Lower lobe of right lung (tissue), 2 donors: ENCODE data around the gene TFPI. TPM values are rescaled to one million over a fixed set of nuclear protein-coding genes. Genes with fewer than 3 reads are reported as not detected.

Experiments
- ATAC-seq, 2 donors: fragments of 200-7000 bp; cut with Tn5 transposase; one replicate each; pipeline ENCODE4 v1.9.1; 2020 to 2022; ENCODE audit warnings: mild to moderate bottlenecking in 2 of 2, moderate library complexity in 2 of 2
- DNase-seq: peaks from one replicate; pipeline ENCODE4 v3.0.0-alpha.2; 2020
- H3K27ac ChIP-seq: fragments of 200-600 bp; one replicate; pipeline ENCODE4 v1.8.0; 2022
- H3K27me3 ChIP-seq: fragments of 200-600 bp; one replicate; pipeline ENCODE4 v1.8.0; 2022; ENCODE audit warnings: low read depth
- H3K36me3 ChIP-seq: fragments of 200-600 bp; one replicate; pipeline ENCODE4 v1.8.0; 2022; ENCODE audit warnings: mild to moderate bottlenecking
- H3K4me1 ChIP-seq: fragments of 200-600 bp; one replicate; pipeline ENCODE4 v1.8.0; 2022
- H3K4me3 ChIP-seq: fragments of 200-600 bp; one replicate; pipeline ENCODE4 v1.8.0; 2022; ENCODE audit warnings: mild to moderate bottlenecking
- H3K9me3 ChIP-seq: fragments of 200-600 bp; one replicate; pipeline ENCODE4 v1.8.0; 2022
- intact Hi-C: fragments of 100-400 bp; cut with DNase I; formaldehyde crosslinking; loops from one replicate; pipeline ENCODE4 v1.11.0; 2022
- total RNA-seq: library from RNA; stranded (reverse); fragmentation: NEBNext Ultra II Directional; extraction: Animal tissue kit (Norgen Biotek cat#: 25700); gene quantifications from one replicate; pipeline ENCODE4 v1.2.1, GENCODE V29; 2021
- TF ChIP-seq, protein P1 (sequence below): fragments of 200-600 bp; IDR thresholded peaks from one replicate; pipeline ENCODE4 v1.8.0; 2022; ENCODE audit warnings: antibody characterized with exemption, mild to moderate bottlenecking
- donor health status: DM: no; HTN: yes; CAD: no; lungs with severe emphysema.

Gene TFPI
- total RNA-seq, 1 donor from 2014 or later: 311 TPM

DNA sequence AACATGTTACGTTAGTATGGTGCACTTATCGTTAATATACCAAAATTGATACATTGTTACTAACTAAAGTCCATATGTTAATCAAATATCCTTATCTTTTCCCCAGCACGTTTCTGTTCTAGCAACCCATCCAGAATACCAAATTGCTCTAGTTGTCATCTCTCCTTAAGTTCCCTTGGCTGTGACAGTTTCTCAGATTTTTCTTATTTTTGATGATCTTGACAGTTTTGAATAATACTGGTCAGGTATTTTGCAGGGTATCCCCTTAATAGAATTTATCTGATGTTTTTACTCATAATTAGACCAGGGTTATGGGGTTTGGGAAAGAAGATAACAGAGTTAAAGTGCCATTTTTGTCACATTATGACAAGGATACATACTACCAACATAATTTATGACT is 47.8 kb downstream of the TFPI start:
- Histone ChIP-seq H3K36me3 (no peaks in the 10 kb centered on the region), H3K4me1 (peaks cover 27% of the 10 kb centered on the region), H3K9me3 (peaks cover 15% of the 10 kb centered on the region), H3K4me3 (no peak overlapping the region), H3K27me3 (no peaks in the 10 kb centered on the region), H3K27ac (no peak overlapping the region)
- TF ChIP-seq, protein P1, sequence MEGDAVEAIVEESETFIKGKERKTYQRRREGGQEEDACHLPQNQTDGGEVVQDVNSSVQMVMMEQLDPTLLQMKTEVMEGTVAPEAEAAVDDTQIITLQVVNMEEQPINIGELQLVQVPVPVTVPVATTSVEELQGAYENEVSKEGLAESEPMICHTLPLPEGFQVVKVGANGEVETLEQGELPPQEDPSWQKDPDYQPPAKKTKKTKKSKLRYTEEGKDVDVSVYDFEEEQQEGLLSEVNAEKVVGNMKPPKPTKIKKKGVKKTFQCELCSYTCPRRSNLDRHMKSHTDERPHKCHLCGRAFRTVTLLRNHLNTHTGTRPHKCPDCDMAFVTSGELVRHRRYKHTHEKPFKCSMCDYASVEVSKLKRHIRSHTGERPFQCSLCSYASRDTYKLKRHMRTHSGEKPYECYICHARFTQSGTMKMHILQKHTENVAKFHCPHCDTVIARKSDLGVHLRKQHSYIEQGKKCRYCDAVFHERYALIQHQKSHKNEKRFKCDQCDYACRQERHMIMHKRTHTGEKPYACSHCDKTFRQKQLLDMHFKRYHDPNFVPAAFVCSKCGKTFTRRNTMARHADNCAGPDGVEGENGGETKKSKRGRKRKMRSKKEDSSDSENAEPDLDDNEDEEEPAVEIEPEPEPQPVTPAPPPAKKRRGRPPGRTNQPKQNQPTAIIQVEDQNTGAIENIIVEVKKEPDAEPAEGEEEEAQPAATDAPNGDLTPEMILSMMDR: no peak
- no peak for DNase-seq
- no peak for ATAC-seq
- intact Hi-C loops: no loop called here

DNA sequence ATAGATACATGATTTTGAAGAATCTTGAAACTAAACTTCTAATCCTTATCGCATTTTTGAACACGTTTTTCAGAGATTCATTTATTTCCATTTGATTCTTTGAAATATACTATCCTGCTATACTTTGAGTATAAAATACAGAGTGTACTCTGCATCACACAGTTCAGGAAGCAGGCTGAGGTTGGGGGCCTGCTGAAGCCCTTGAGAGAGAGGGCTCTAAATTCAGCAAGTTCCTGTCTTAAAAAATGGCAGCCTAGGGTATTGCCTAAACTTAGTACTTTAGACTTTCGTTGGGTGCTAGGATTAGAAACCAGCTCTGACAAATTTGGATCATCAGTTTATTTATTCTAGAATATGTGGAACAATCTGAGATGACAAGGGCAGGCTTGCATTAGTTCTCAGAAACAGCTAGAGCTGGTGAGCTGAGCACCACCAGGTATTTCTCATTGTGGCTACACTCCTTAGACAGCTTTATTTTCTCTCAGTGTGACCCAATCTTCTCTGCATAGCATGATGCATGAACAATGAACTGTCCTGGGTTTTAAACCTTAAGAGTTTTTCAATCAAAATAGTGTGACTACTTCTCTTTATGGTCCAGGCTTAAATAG is 49.1 kb downstream of the TFPI start:
- Histone ChIP-seq H3K27me3 (no peaks in the 10 kb centered on the region), H3K36me3 (no peaks in the 10 kb centered on the region), H3K4me1 (peaks cover 30% of the 10 kb centered on the region), H3K9me3 (peaks cover 15% of the 10 kb centered on the region), H3K4me3 (no peak overlapping the region), H3K27ac (no peak overlapping the region)
- ATAC-seq: peak in 1 of 2 donors; percentile 28
- TF ChIP-seq, protein P1: no peak
- intact Hi-C loops: no loop called here
- DNase-seq: no peak

DNA sequence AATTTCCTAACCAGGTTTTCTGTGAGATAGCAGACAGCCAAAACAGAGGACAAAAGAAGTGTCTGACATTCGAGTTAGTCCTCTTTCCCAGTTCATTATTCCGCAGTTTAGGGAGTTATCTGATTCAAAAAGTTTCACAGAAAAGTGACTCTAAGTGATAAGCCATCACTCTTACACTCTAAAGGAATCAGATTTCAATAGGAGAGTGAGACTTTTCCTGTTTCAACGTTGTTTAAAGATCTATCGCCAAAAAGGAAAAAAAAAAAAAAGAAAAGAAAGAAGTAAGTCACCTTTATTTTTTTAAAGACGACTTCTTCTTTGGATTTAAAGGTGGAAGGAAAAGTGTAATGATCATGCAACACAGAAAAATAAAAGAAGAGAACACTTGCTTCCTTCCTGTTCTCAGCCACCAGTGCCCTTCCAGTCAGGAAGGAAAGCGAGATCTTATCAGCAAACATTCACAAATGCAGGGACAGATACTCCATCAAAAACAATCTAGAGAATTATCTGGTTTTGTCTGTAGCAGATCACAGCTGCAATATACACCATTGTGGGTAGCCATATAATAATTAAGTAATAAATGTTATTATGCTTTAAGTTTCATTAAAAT is 49.8 kb downstream of the TFPI start:
- Histone ChIP-seq H3K4me1 (peaks cover 30% of the 10 kb centered on the region), H3K27ac (no peak overlapping the region), H3K9me3 (peaks cover 15% of the 10 kb centered on the region), H3K27me3 (no peaks in the 10 kb centered on the region), H3K4me3 (no peak overlapping the region), H3K36me3 (no peaks in the 10 kb centered on the region)
- intact Hi-C loops: loop anchor here (5.0 kb wide), 1 partner anchor 73 kb away; no protein-coding TSS in a partner anchor
- no peak for DNase-seq
- TF ChIP-seq, protein P1: no peak
- ATAC-seq: no peak

DNA sequence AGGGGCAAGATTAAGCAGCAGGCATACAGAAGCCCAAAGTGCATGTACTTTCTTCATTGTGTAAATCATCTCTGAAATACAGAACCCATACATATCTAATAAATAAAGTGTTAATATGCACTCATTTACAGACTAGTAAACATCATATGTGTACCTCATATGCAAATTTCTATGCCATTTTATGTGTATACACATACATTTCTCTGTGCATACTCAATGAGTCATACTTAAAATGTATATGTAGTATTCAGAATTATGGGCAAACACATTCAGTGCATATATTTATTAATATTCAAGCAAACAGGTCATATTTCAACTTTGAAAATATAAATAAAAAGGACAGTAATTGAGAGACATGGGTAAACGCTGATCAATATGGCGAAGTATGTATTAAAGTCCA is 50.5 kb downstream of the TFPI start:
- Histone ChIP-seq H3K4me1 (peaks cover 30% of the 10 kb centered on the region), H3K27ac (no peak overlapping the region), H3K4me3 (no peak overlapping the region), H3K27me3 (no peaks in the 10 kb centered on the region), H3K36me3 (no peaks in the 10 kb centered on the region), H3K9me3 (peaks cover 14% of the 10 kb centered on the region)
- intact Hi-C loops: loop anchor here (5.0 kb wide), 1 partner anchor 74 kb away; no protein-coding TSS in a partner anchor
- no peak for DNase-seq
- TF ChIP-seq, protein P1: no peak
- ATAC-seq: no peak

DNA sequence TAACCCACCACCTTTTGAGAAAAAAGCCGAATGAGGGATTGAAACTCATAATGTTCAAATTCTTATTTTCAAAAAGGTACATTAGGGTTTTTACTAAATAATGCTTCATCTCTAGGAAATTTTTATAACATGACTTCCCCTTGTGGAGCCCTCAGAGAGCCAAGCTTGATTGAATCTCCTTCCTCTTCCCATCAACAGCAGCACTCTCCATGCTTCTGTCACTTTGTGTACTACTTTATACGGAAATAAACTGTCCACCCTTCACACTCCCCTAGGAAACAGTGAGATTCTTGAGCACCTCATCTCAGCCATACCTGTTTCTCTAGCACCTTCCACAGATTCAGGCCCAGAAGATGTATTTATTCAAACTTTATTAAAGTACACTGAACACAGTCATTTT is 51.8 kb downstream of the TFPI start:
- ATAC-seq (no peak), DNase-seq (no peak)
- intact Hi-C loops: loop anchor here (5.0 kb wide), 1 partner anchor 75 kb away; no protein-coding TSS in a partner anchor
- TF ChIP-seq, protein P1: no peak
- Histone ChIP-seq H3K27ac (no peak overlapping the region), H3K9me3 (peaks cover 4% of the 10 kb centered on the region), H3K27me3 (no peaks in the 10 kb centered on the region), H3K4me3 (no peak overlapping the region), H3K4me1 (peaks cover 30% of the 10 kb centered on the region), H3K36me3 (no peaks in the 10 kb centered on the region)
